ENCODE data around the gene CEP44. TPM values are rescaled to one million over a fixed set of nuclear protein-coding genes. Genes with fewer than 3 reads are reported as not detected.

The CEP44 gene
- total and polyA plus RNA-seq, 10 of the 15 experiments (the other 5 are each of a cell fraction or from before 2014, with no cell fraction given): 7.6 to 19.8 (median 14.2) TPM

DNA sequence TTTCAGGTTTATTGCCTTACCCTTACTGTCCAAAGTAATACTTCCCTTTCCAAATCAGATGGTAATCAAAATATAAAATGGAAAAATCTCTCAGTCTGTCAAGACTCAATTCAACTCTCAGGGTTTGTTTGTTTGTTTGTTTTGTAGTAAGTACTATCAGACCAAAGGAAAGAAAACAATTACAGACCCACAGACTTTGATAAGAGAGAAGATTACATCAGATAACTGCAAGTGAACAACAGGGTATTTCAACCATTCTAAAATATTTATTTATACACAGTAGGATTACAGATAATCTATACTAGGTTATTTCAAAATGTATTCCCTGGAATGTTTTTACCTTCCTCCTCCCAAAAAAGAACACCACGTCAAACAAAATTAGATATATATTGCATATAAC lies 29.1 kb upstream of the CEP44 start:
- no peak overlapping the region for H2AFZ ChIP-seq (ENCODE audit: control insufficient read depth, low read depth, low read length)
- no peaks in the 10 kb centered on the region for H4K20me1 ChIP-seq (ENCODE audit: control insufficient read depth, insufficient read depth)
- no peaks in the 10 kb centered on the region for H3K27me3 ChIP-seq (replicated peaks in 1 of 2; ENCODE audit: control insufficient read depth in 2 of 2, insufficient read depth in 2 of 2, low read length in 1 of 2)
- in situ Hi-C loops (cut with MboI): no loop called here
- no peaks in the 10 kb centered on the region for H3K79me2 ChIP-seq (ENCODE audit: control insufficient read depth, insufficient read depth, low read length)
- TF ChIP-seq BMI1 (IDR thresholded peaks at IDR 0.05; ENCODE audit: borderline replicate concordance) (no peak), MEF2B (IDR thresholded peaks at IDR 0.05; ENCODE audit: partially characterized antibody, poor library complexity, severe bottlenecking) (no peak), FOXM1 (IDR thresholded peaks at IDR 0.05; ENCODE audit: low read depth, low read length) (no peak), ZNF217 (IDR thresholded peaks at IDR 0.05) (no peak), USF1 (IDR thresholded peaks at IDR 0.05; ENCODE audit: borderline replicate concordance, extremely low read length, insufficient read depth, low read depth, low read length) (no peak), ETV6 (conservative IDR thresholded peaks at IDR 0.05 in 1 of 2, IDR thresholded peaks at IDR 0.05 in 1 of 2; ENCODE audit: borderline replicate concordance in 1 of 2, low read depth in 1 of 2) (no peak), E2F8 (IDR thresholded peaks at IDR 0.05; ENCODE audit: low read depth, partially characterized antibody) (no peak), IKZF2 (IDR thresholded peaks at IDR 0.05) (no peak)
- intact Hi-C loops (cut with micrococcal nuclease; ENCODE audit: unreplicated experiment): no loop called here
- RAD21 ChIA-PET (ENCODE audit: unreplicated experiment): no interaction called here
- POLR2A ChIA-PET: no interaction called here
- H3K4me3 ChIP-seq: no peak overlapping the region
- H3K9ac ChIP-seq (ENCODE audit: control insufficient read depth, insufficient read depth, low read length): no peak overlapping the region
- CTCF ChIA-PET: interaction anchor here (1.1 kb wide), 1 partner anchor 13 kb away, joined by 3 read pairs; no protein-coding TSS in a partner anchor
- SMC1A ChIA-PET (ENCODE audit: uncharacterized antibody, unreplicated experiment): interaction anchor here (0.7 kb wide), 1 partner anchor 9 kb away, joined by 3 read pairs; no protein-coding TSS in a partner anchor
- BruUV-seq (replicated peaks): no TSS peak
- FAIRE-seq (no peak), DNase-seq (ENCODE audit: low read depth, low spot score) (no peak), ATAC-seq (no peak)
- H3K9me3 ChIP-seq (replicated peaks; ENCODE audit: control insufficient read depth, insufficient read depth, low read length): no peaks in the 10 kb centered on the region
- no peak overlapping the region for H3K4me2 ChIP-seq (ENCODE audit: control insufficient read depth, insufficient read depth)
- H3K4me1 ChIP-seq (ENCODE audit: control insufficient read depth, insufficient read depth, low read length): no peaks in the 10 kb centered on the region
- peaks cover 0 to 3% of the 10 kb centered on the region in 2 experiments; a peak in 1 of 4 replicates for H3K36me3 ChIP-seq (ENCODE audit: control insufficient read depth in 2 of 2, insufficient read depth in 2 of 2, low read length in 1 of 2)
- H3K27ac ChIP-seq (ENCODE audit: control insufficient read depth, insufficient read depth): no peak overlapping the region
- 100% methylated on average over 1 of the region's 1 CpG for WGBS (ENCODE audit: insufficient coverage, insufficient replicate concordance, low lambda C conversion rate, missing lambda C conversion rate)
